ENCODE measurements around the gene P2RY6.

GRCh38 chr11:73317373-73317772 is 45.2 kb downstream of the P2RY6 start:
- TF ChIP-seq CEBPB (IDR thresholded peaks at IDR 0.05; ENCODE audit: low read depth, low read length) (no peak), CHD1 (IDR thresholded peaks at IDR 0.05; ENCODE audit: low read depth, low read length) (no peak), USF2 (IDR thresholded peaks at IDR 0.05; ENCODE audit: low read depth, low read length) (no peak), CTCF (conservative IDR thresholded peaks at IDR 0.05; ENCODE audit: low read depth, low read length) (no peak), FOS (IDR thresholded peaks at IDR 0.05; ENCODE audit: low read depth, low read length) (no peak), MXI1 (IDR thresholded peaks at IDR 0.05; ENCODE audit: borderline replicate concordance, low read depth, low read length) (no peak), POLR2A (IDR thresholded peaks at IDR 0.05; ENCODE audit: low read depth, low read length) (no peak)

Data from IMR-90 (cell line).